Natural killer cell treated with Interleukin-12 subunit alpha and Interleukin-12 subunit beta and Interleukin-15 and Interleukin-18, amount 100 ng/mL, for 72 hours (primary cell): ENCODE measurements around the gene ACTL8. TPM values are rescaled to one million over a fixed set of nuclear protein-coding genes. Genes with fewer than 3 reads are reported as not detected.

Source experiments
- ATAC-seq, 2 donors: fragments of 150-1000 bp; cut with Tn5 transposase in 1 of 2; sonication (Bioruptor Pico), chemical (Tn5 transposase) in 1 of 2; 2 replicates each; pipeline ENCODE4 v1.10.0; 2021
- DNase-seq: peaks from one replicate; pipeline ENCODE4 v3.0.0; 2022; ENCODE audit warnings: low spot score
- H3K27ac Mint-ChIP-seq, 2 donors: 1 replicate in 1 of 2; 2 replicates in 1 of 2; pipeline ENCODE4 v1.8.0; 2022; ENCODE audit warnings: mixed read lengths in 2 of 2, mild to moderate bottlenecking in 1 of 2, moderate library complexity in 1 of 2
- H3K27me3 Mint-ChIP-seq, 2 donors: 1 replicate in 1 of 2; 2 replicates in 1 of 2; pipeline ENCODE4 v1.8.0; 2022; ENCODE audit warnings: mixed read lengths in 2 of 2
- H3K36me3 Mint-ChIP-seq: one replicate; pipeline ENCODE4 v1.8.0; 2022; ENCODE audit warnings: mixed read lengths
- H3K4me1 Mint-ChIP-seq, 2 donors: 1 replicate in 1 of 2; 2 replicates in 1 of 2; pipeline ENCODE4 v1.8.0; 2022; ENCODE audit warnings: low read depth in 2 of 2, mixed read lengths in 2 of 2, mild to moderate bottlenecking in 1 of 2
- H3K4me3 Mint-ChIP-seq: one replicate; pipeline ENCODE4 v1.8.0; 2022; ENCODE audit warnings: mixed read lengths
- H3K9me3 Mint-ChIP-seq: 2 replicates; pipeline ENCODE4 v1.8.0; 2022; ENCODE audit warnings: mixed read lengths
- total RNA-seq, 2 donors: library from RNA; stranded (reverse); gene quantifications; one replicate each; pipeline ENCODE4 v1.2.3, GENCODE V29; 2022

ACTL8 gene
- total RNA-seq, 2 donors from 2014 or later: not detected

GRCh38 chr1:17837233-17838030, 82.3 kb downstream of the ACTL8 start:
- no peaks in the 10 kb centered on the region for H3K9me3 Mint-ChIP-seq
- no peaks in the 10 kb centered on the region for H3K36me3 Mint-ChIP-seq
- DNase-seq (no peak), ATAC-seq (no peak)
- H3K27ac Mint-ChIP-seq: no peak overlapping the region
- H3K4me3 Mint-ChIP-seq: no peak overlapping the region
- H3K4me1 Mint-ChIP-seq: no peaks in the 10 kb centered on the region
- peaks cover 3 to 11% of the 10 kb centered on the region in 2 donors for H3K27me3 Mint-ChIP-seq

GRCh38 chr1:17839641-17840196, 84.6 kb downstream of the ACTL8 start:
- no peaks in the 10 kb centered on the region for H3K4me1 Mint-ChIP-seq
- peaks cover 4 to 11% of the 10 kb centered on the region in 2 donors for H3K27me3 Mint-ChIP-seq
- H3K27ac Mint-ChIP-seq: no peak overlapping the region
- DNase-seq: no peak
- H3K9me3 Mint-ChIP-seq: no peaks in the 10 kb centered on the region
- H3K4me3 Mint-ChIP-seq: no peak overlapping the region
- H3K36me3 Mint-ChIP-seq: no peaks in the 10 kb centered on the region
- no peak for ATAC-seq

GRCh38 chr1:17841944-17842343, 86.8 kb downstream of the ACTL8 start:
- Mint-ChIP-seq H3K27me3 (peaks cover 10 to 16% of the 10 kb centered on the region in 2 donors), H3K36me3 (no peaks in the 10 kb centered on the region), H3K4me3 (no peak overlapping the region), H3K4me1 (no peaks in the 10 kb centered on the region), H3K9me3 (no peaks in the 10 kb centered on the region), H3K27ac (no peak overlapping the region)
- no peak for DNase-seq
- ATAC-seq: no peak

- Mint-ChIP-seq H3K4me3 (no peak overlapping the region), H3K27ac (no peak overlapping the region), H3K36me3 (no peaks in the 10 kb centered on the region), H3K4me1 (no peaks in the 10 kb centered on the region), H3K27me3 (peaks cover 10 to 21% of the 10 kb centered on the region in 2 donors), H3K9me3 (no peaks in the 10 kb centered on the region)
- DNase-seq (no peak), ATAC-seq (no peak)
Measured at GRCh38 chr1:17842686-17843085, 87.6 kb downstream of the ACTL8 start.

GRCh38 chr1:17844185-17844826, 89.2 kb downstream of the ACTL8 start:
- H3K4me1 Mint-ChIP-seq: no peaks in the 10 kb centered on the region
- no peaks in the 10 kb centered on the region for H3K9me3 Mint-ChIP-seq
- peaks cover 10 to 26% of the 10 kb centered on the region in 2 donors for H3K27me3 Mint-ChIP-seq
- no peaks in the 10 kb centered on the region for H3K36me3 Mint-ChIP-seq
- H3K27ac Mint-ChIP-seq: no peak overlapping the region
- DNase-seq (no peak), ATAC-seq (no peak)
- H3K4me3 Mint-ChIP-seq: no peak overlapping the region

GRCh38 chr1:17845583-17845982, 90.5 kb downstream of the ACTL8 start:
- no peak overlapping the region for H3K27ac Mint-ChIP-seq
- no peaks in the 10 kb centered on the region for H3K4me1 Mint-ChIP-seq
- H3K36me3 Mint-ChIP-seq: no peaks in the 10 kb centered on the region
- ATAC-seq: no peak
- H3K4me3 Mint-ChIP-seq: no peak overlapping the region
- H3K9me3 Mint-ChIP-seq: no peaks in the 10 kb centered on the region
- H3K27me3 Mint-ChIP-seq: peaks cover 10 to 26% of the 10 kb centered on the region in 2 donors
- DNase-seq: no peak

GRCh38 chr1:17846341-17846740, 91.2 kb downstream of the ACTL8 start:
- Mint-ChIP-seq H3K27me3 (peaks cover 10 to 26% of the 10 kb centered on the region in 2 donors), H3K4me3 (no peak overlapping the region), H3K27ac (no peak overlapping the region), H3K9me3 (no peaks in the 10 kb centered on the region), H3K4me1 (no peaks in the 10 kb centered on the region), H3K36me3 (no peaks in the 10 kb centered on the region)
- ATAC-seq: no peak
- DNase-seq: no peak

GRCh38 chr1:17847111-17847510, 92.0 kb downstream of the ACTL8 start:
- no peak overlapping the region for H3K27ac Mint-ChIP-seq
- ATAC-seq (no peak), DNase-seq (no peak)
- no peaks in the 10 kb centered on the region for H3K36me3 Mint-ChIP-seq
- H3K4me1 Mint-ChIP-seq: no peaks in the 10 kb centered on the region
- H3K9me3 Mint-ChIP-seq: no peaks in the 10 kb centered on the region
- no peak overlapping the region for H3K4me3 Mint-ChIP-seq
- H3K27me3 Mint-ChIP-seq: peaks cover 7 to 26% of the 10 kb centered on the region in 2 donors

- no peaks in the 10 kb centered on the region for H3K9me3 Mint-ChIP-seq
- no peak overlapping the region for H3K4me3 Mint-ChIP-seq
- H3K4me1 Mint-ChIP-seq: no peaks in the 10 kb centered on the region
- no peaks in the 10 kb centered on the region for H3K36me3 Mint-ChIP-seq
- DNase-seq (no peak), ATAC-seq (no peak)
- H3K27me3 Mint-ChIP-seq: peaks cover 7 to 21% of the 10 kb centered on the region in 2 donors
- no peak overlapping the region for H3K27ac Mint-ChIP-seq
Measured at GRCh38 chr1:17849216-17849615, 94.1 kb downstream of the ACTL8 start.

GRCh38 chr1:17851056-17851455, 95.9 kb downstream of the ACTL8 start:
- H3K9me3 Mint-ChIP-seq: no peaks in the 10 kb centered on the region
- H3K4me3 Mint-ChIP-seq: no peak overlapping the region
- H3K36me3 Mint-ChIP-seq: no peaks in the 10 kb centered on the region
- H3K4me1 Mint-ChIP-seq: no peaks in the 10 kb centered on the region
- H3K27me3 Mint-ChIP-seq: peaks cover 6 to 24% of the 10 kb centered on the region in 2 donors
- ATAC-seq: no peak
- no peak for DNase-seq
- H3K27ac Mint-ChIP-seq: no peak overlapping the region

- Mint-ChIP-seq H3K4me3 (no peak overlapping the region), H3K36me3 (no peaks in the 10 kb centered on the region), H3K27me3 (peaks cover 0 to 13% of the 10 kb centered on the region in 2 donors), H3K27ac (no peak overlapping the region), H3K9me3 (no peaks in the 10 kb centered on the region), H3K4me1 (no peaks in the 10 kb centered on the region)
- DNase-seq: no peak
- no peak for ATAC-seq
Measured at GRCh38 chr1:17852383-17852782, 97.2 kb downstream of the ACTL8 start.

- no peak for DNase-seq
- no peak overlapping the region for H3K4me3 Mint-ChIP-seq
- no peaks in the 10 kb centered on the region for H3K36me3 Mint-ChIP-seq
- no peak overlapping the region for H3K27ac Mint-ChIP-seq
- no peaks in the 10 kb centered on the region for H3K4me1 Mint-ChIP-seq
- H3K9me3 Mint-ChIP-seq: no peaks in the 10 kb centered on the region
- ATAC-seq: no peak
- peaks cover 0 to 5% of the 10 kb centered on the region in 2 donors for H3K27me3 Mint-ChIP-seq
Measured at GRCh38 chr1:17853241-17853935, 98.3 kb downstream of the ACTL8 start.

GRCh38 chr1:17856496-17857108, 101.5 kb downstream of the ACTL8 start:
- H3K27ac Mint-ChIP-seq: no peak overlapping the region
- H3K9me3 Mint-ChIP-seq: no peaks in the 10 kb centered on the region
- H3K4me1 Mint-ChIP-seq: no peaks in the 10 kb centered on the region
- DNase-seq (no peak), ATAC-seq (no peak)
- peaks cover 8 to 23% of the 10 kb centered on the region in 2 donors for H3K27me3 Mint-ChIP-seq
- H3K36me3 Mint-ChIP-seq: no peaks in the 10 kb centered on the region
- no peak overlapping the region for H3K4me3 Mint-ChIP-seq
